Tibial nerve (tissue), 4 donors: Measurements from ENCODE around the gene CDKL4. TPM values are rescaled to one million over a fixed set of nuclear protein-coding genes. Genes with fewer than 3 reads are reported as not detected.

ENCODE experiments used
- DNase-seq, 2 donors: peaks; one replicate each; pipeline ENCODE4 v3.0.0-alpha.2; 2019; ENCODE audit warnings: low spot score in 2 of 2
- H3K27ac ChIP-seq, 4 donors: fragments of 200-600 bp; sonication (generic) in 3 of 4; one replicate each; pipeline ENCODE4 v1.5.1; 2017 to 2019; ENCODE audit warnings: mild to moderate bottlenecking in 1 of 4
- H3K27me3 ChIP-seq, 2 donors: fragments of 200-600 bp; sonication (generic) in 1 of 2; one replicate each; pipeline versions ENCODE4 v1.5.1 to v1.6.0; 2017 to 2019
- H3K36me3 ChIP-seq, 3 donors: fragments of 200-600 bp; sonication (generic); one replicate each; pipeline ENCODE4 v1.5.1; 2018 to 2019
- H3K4me1 ChIP-seq, 4 donors: fragments of 200-600 bp; sonication (generic) in 3 of 4; one replicate each; pipeline ENCODE4 v1.5.1; 2017 to 2019
- H3K4me3 ChIP-seq, 4 donors: fragments of 200-600 bp; sonication (generic) in 3 of 4; one replicate each; pipeline ENCODE4 v1.5.1; 2017 to 2019; ENCODE audit warnings: mild to moderate bottlenecking in 1 of 4, moderate library complexity in 1 of 4
- H3K9me3 ChIP-seq, 4 donors: fragments of 200-600 bp; sonication (generic) in 3 of 4; one replicate each; pipeline ENCODE4 v1.5.1; 2017 to 2019
- EP300 ChIP-seq, 2 donors: sonication (generic); formaldehyde crosslinking; IDR thresholded peaks; one replicate each; pipeline ENCODE4 v1.6.1; 2017; ENCODE audit warnings: antibody characterized with exemption in 2 of 2, mild to moderate bottlenecking in 1 of 2
- POLR2A ChIP-seq, 2 donors: fragments of 450-650 bp; IDR thresholded peaks; one replicate each; pipeline ENCODE4 v1.6.1; 2017; ENCODE audit warnings: antibody characterized with exemption in 2 of 2, mild to moderate bottlenecking in 2 of 2, moderate library complexity in 2 of 2
- WGBS, 2 donors: methylation state at CpG; one replicate each; pipeline ENCODE4 v1.1.5; 2018; 5-methylcytosine and 5-hydroxymethylcytosine counted together
- total RNA-seq, 4 donors: library from RNA; depleted of rRNA; stranded (reverse); fragments of >200 nt; gene quantifications; one replicate each; pipeline ENCODE4 v1.1.0, GENCODE V29; 2016
- TF ChIP-seq, protein P1 (sequence below), 5 experiments: fragments of 200-600 bp in 3 of 5; fragments of 450-650 bp in 2 of 5; sonication (generic) in 3 of 5; IDR thresholded peaks; one replicate each; pipeline ENCODE4 v1.5.1; 2016 to 2019; ENCODE audit warnings: antibody characterized with exemption in 5 of 5, mild to moderate bottlenecking in 3 of 5, moderate library complexity in 2 of 5

CDKL4 gene
- total RNA-seq, 4 donors from 2014 or later, result 0.22 to 0.42 TPM; not detected in 2

DNA sequence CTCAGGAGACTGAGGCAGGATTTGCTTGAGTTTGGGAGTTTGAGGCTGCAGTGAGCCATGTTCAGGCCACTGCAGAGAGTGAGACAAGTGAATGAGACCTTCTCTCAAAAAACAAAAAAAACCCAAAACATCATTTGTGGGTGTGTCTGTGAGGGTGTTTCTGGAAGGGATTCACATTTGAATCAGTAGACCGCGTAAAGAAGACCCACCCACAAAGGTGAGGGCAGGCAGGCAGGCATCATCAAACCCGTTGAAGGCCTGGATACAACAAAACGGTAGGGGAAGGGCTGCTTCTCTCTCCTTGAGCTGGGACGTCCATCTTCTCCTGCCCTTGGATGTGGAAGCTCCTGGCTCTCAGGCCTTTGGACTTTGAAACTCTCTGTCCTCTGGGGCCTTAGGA, 25.4 kb downstream of the CDKL4 start:
- H3K27me3 ChIP-seq, result no peaks in the 10 kb centered on the region
- H3K36me3 ChIP-seq, result no peaks in the 10 kb centered on the region
- H3K27ac ChIP-seq, result no peak overlapping the region
- no peaks in the 10 kb centered on the region for H3K4me1 ChIP-seq
- 85 to 93% methylated on average over 5 of the region's 5 CpGs for WGBS, 2 donors
- no peak for TF ChIP-seq POLR2A (IDR thresholded peaks at IDR 0.05)
- TF ChIP-seq EP300 (IDR thresholded peaks at IDR 0.05), result no peak
- TF ChIP-seq, protein P1, sequence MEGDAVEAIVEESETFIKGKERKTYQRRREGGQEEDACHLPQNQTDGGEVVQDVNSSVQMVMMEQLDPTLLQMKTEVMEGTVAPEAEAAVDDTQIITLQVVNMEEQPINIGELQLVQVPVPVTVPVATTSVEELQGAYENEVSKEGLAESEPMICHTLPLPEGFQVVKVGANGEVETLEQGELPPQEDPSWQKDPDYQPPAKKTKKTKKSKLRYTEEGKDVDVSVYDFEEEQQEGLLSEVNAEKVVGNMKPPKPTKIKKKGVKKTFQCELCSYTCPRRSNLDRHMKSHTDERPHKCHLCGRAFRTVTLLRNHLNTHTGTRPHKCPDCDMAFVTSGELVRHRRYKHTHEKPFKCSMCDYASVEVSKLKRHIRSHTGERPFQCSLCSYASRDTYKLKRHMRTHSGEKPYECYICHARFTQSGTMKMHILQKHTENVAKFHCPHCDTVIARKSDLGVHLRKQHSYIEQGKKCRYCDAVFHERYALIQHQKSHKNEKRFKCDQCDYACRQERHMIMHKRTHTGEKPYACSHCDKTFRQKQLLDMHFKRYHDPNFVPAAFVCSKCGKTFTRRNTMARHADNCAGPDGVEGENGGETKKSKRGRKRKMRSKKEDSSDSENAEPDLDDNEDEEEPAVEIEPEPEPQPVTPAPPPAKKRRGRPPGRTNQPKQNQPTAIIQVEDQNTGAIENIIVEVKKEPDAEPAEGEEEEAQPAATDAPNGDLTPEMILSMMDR (IDR thresholded peaks at IDR 0.05), result no peak
- no peaks in the 10 kb centered on the region for H3K9me3 ChIP-seq
- no peak overlapping the region for H3K4me3 ChIP-seq
- no peak for DNase-seq

DNA sequence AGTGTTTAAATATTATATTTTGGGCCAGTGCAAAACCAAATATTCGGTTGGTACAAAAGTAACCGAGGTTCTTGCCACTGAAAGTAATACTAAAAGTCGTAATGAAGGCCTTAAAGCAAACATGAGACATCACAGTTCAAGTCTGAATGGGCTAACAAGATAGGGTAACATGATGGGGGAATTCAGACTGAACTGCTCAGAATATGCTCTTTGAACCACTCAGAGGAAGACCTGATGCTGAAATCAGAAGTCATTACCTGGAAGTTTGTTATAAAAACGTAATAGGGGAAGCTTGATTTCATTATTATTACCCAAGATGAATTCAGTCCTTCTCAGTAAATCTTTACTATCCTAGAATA, 26.6 kb downstream of the CDKL4 start:
- H3K36me3 ChIP-seq, result no peaks in the 10 kb centered on the region
- 82 to 84% methylated on average over 4 of the region's 4 CpGs for WGBS, 2 donors
- no peak overlapping the region for H3K27ac ChIP-seq
- TF ChIP-seq POLR2A (IDR thresholded peaks at IDR 0.05), result no peak
- TF ChIP-seq, protein P1 (IDR thresholded peaks at IDR 0.05), result no peak
- TF ChIP-seq EP300 (IDR thresholded peaks at IDR 0.05), result no peak
- no peak for DNase-seq
- H3K27me3 ChIP-seq, result no peaks in the 10 kb centered on the region
- no peaks in the 10 kb centered on the region for H3K9me3 ChIP-seq
- H3K4me3 ChIP-seq, result no peak overlapping the region
- no peaks in the 10 kb centered on the region for H3K4me1 ChIP-seq

DNA sequence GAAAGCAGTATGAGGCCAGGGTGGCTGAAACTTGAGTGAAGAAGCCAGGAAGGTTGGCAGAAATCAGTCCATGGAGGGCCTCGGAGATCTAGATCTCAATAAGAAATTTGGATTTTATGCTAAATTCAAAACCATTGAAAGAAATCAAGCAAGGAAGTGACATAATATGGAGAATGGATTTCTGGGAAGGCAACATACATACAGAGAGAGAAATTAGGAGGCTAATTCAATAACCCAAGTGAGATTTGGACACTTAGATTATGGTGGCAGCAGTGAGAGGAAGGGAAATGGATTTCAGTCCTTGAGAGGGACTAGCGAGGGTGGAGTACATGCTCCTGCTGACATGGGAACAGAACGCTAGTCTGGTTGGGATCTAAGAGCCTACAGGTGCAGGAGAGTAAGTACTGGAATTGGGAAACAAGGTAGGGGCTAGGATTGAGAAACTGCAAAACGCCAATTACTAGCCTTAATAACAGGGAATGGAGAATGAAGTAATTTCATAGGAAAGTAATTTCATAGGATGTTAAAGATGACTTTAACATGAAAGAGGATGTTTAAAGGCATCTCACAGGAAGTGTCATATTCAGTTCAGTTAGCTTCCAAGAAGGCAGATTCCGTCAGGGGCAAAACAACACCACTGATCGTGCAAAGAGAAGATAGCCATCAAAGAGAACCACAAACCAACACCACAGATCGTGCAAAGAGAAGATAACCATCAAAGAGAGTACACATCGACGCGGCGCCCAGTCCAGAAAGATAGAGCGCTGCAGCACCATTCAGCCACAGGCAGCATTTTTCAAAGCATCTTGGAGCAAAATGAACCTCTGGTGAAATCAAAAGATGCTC, 27.2 kb downstream of the CDKL4 start:
- H3K27ac ChIP-seq, result no peak overlapping the region
- no peaks in the 10 kb centered on the region for H3K4me1 ChIP-seq
- 77 to 79% methylated on average over 12 of the region's 12 CpGs for WGBS, 2 donors
- DNase-seq, result no peak
- no peaks in the 10 kb centered on the region for H3K27me3 ChIP-seq
- no peaks in the 10 kb centered on the region for H3K9me3 ChIP-seq
- no peaks in the 10 kb centered on the region for H3K36me3 ChIP-seq
- no peak overlapping the region for H3K4me3 ChIP-seq
- TF ChIP-seq EP300 (IDR thresholded peaks at IDR 0.05), result no peak
- TF ChIP-seq, protein P1 (IDR thresholded peaks at IDR 0.05), result no peak
- TF ChIP-seq POLR2A (IDR thresholded peaks at IDR 0.05), result no peak

GRCh38 chr2:39215545-39215944, 28.2 kb downstream of the CDKL4 start:
- Histone ChIP-seq H3K27ac (no peak overlapping the region), H3K27me3 (no peaks in the 10 kb centered on the region), H3K36me3 (no peaks in the 10 kb centered on the region), H3K9me3 (no peaks in the 10 kb centered on the region), H3K4me1 (no peaks in the 10 kb centered on the region), H3K4me3 (no peak overlapping the region)
- WGBS, 2 donors, result 85 to 87% methylated on average over 2 of the region's 2 CpGs
- no peak for TF ChIP-seq EP300 (IDR thresholded peaks at IDR 0.05)
- DNase-seq, result no peak

GRCh38 chr2:39213015-39213414, 30.8 kb downstream of the CDKL4 start:
- Histone ChIP-seq H3K9me3 (no peaks in the 10 kb centered on the region), H3K27me3 (no peaks in the 10 kb centered on the region), H3K4me1 (no peaks in the 10 kb centered on the region), H3K4me3 (no peak overlapping the region), H3K27ac (no peak overlapping the region), H3K36me3 (no peaks in the 10 kb centered on the region)
- DNase-seq, result no peak
- 93 to 98% methylated on average over 1 of the region's 1 CpG for WGBS, 2 donors
- TF ChIP-seq, protein P1 (IDR thresholded peaks at IDR 0.05), result no peak
- no peak for TF ChIP-seq EP300 (IDR thresholded peaks at IDR 0.05)
- no peak for TF ChIP-seq POLR2A (IDR thresholded peaks at IDR 0.05)
